Stimulated activated CD4-positive, alpha-beta T cell treated with anti-CD3 and anti-CD28 coated beads, Interleukin-4, amount 100 ng/mL, for 48 hours (primary cell): ENCODE data around the gene GPM6B.

Experiments
- DNase-seq, 2 donors: peaks; one replicate each; pipeline ENCODE4 v3.0.0-alpha.2; 2020; ENCODE audit warnings: low read depth in 2 of 2

GPM6B gene

GRCh38 chrX:13824746-13825145, 7.9 kb upstream of the GPM6B start:
- no peak for DNase-seq

GRCh38 chrX:13821738-13822137, 4.8 kb upstream of the GPM6B start:
- DNase-seq, result no peak

GRCh38 chrX:13816176-13816575, 717 bp downstream of the GPM6B start:
- DNase-seq, result no peak

GRCh38 chrX:13815664-13816063, 1.2 kb downstream of the GPM6B start:
- no peak for DNase-seq

- no peak for DNase-seq
These were observed 8.0 kb downstream of the GPM6B start for GRCh38 chrX:13808865-13809264.

GRCh38 chrX:13808293-13808692, 8.6 kb downstream of the GPM6B start:
- DNase-seq, result no peak

GRCh38 chrX:13805241-13805640, 11.7 kb downstream of the GPM6B start:
- DNase-seq, result no peak

- DNase-seq, result no peak
These were observed 13.8 kb downstream of the GPM6B start for GRCh38 chrX:13803116-13803515.

GRCh38 chrX:13798184-13798583, 18.7 kb downstream of the GPM6B start:
- DNase-seq, result no peak

GRCh38 chrX:13797512-13797911, 19.4 kb downstream of the GPM6B start:
- DNase-seq, result no peak

- no peak for DNase-seq
These were observed 22.5 kb downstream of the GPM6B start for GRCh38 chrX:13794417-13794816.

GRCh38 chrX:13793897-13794296, 23.0 kb downstream of the GPM6B start:
- DNase-seq, result no peak

GRCh38 chrX:13791559-13791958, 25.3 kb downstream of the GPM6B start:
- DNase-seq, result no peak

GRCh38 chrX:13791145-13791544, 25.7 kb downstream of the GPM6B start:
- no peak for DNase-seq

- DNase-seq, result no peak
These were observed 26.4 kb downstream of the GPM6B start for GRCh38 chrX:13790206-13791131.

GRCh38 chrX:13786048-13786447, 30.8 kb downstream of the GPM6B start:
- no peak for DNase-seq

- no peak for DNase-seq
These were observed 35.9 kb downstream of the GPM6B start for GRCh38 chrX:13780868-13781427.

- no peak for DNase-seq
These were observed 38.0 kb downstream of the GPM6B start for GRCh38 chrX:13778916-13779315.

GRCh38 chrX:13776387-13776786, 40.5 kb downstream of the GPM6B start:
- no peak for DNase-seq

GRCh38 chrX:13775837-13776236, 41.1 kb downstream of the GPM6B start:
- no peak for DNase-seq

- no peak for DNase-seq
These were observed 42.2 kb downstream of the GPM6B start for GRCh38 chrX:13774696-13775095.

GRCh38 chrX:13770013-13770535, 46.8 kb downstream of the GPM6B start:
- no peak for DNase-seq

- no peak for DNase-seq
These were observed 48.0 kb downstream of the GPM6B start for GRCh38 chrX:13768939-13769338.
